ENCODE measurements around the gene KHDRBS2.

KHDRBS2 gene

DNA sequence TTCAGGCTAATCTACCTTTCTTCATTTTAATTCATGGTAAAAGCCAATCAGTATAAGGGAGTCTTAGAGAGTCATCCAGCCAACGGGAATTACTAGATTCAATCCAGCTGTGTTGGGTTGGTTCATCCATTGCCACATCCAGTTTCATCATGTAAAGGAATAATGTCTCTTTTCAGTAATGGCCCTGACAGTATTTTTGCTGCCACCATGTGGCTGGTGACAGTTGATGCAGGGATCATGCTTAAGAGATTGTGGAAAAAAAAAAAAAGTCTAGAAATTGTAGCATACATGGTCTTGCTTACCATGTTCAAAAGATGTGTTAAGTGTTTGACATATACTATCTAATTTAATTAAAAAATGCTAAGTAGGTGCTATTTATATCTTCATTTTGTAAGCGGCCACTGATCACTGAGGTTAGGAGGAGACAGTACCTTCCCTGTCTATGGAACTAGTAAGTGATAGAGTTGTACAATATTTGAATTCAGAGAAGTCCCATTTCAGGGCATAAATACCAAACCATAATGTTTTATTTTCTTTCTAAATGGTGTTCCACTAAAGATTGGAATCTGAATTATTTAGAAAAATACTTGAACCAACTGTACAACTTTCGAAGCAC, 135.9 kb downstream of the KHDRBS2 start:
- TF ChIP-seq, protein P1, sequence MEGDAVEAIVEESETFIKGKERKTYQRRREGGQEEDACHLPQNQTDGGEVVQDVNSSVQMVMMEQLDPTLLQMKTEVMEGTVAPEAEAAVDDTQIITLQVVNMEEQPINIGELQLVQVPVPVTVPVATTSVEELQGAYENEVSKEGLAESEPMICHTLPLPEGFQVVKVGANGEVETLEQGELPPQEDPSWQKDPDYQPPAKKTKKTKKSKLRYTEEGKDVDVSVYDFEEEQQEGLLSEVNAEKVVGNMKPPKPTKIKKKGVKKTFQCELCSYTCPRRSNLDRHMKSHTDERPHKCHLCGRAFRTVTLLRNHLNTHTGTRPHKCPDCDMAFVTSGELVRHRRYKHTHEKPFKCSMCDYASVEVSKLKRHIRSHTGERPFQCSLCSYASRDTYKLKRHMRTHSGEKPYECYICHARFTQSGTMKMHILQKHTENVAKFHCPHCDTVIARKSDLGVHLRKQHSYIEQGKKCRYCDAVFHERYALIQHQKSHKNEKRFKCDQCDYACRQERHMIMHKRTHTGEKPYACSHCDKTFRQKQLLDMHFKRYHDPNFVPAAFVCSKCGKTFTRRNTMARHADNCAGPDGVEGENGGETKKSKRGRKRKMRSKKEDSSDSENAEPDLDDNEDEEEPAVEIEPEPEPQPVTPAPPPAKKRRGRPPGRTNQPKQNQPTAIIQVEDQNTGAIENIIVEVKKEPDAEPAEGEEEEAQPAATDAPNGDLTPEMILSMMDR (IDR thresholded peaks at IDR 0.05; ENCODE audit: insufficient read depth, low read depth, low read length, missing control alignments): peak; percentile 65
- H3K4me3 ChIP-seq (ENCODE audit: low read depth, low read length): no peak overlapping the region
- DNase-seq (ENCODE audit: low read depth): peak; percentile 43

DNA sequence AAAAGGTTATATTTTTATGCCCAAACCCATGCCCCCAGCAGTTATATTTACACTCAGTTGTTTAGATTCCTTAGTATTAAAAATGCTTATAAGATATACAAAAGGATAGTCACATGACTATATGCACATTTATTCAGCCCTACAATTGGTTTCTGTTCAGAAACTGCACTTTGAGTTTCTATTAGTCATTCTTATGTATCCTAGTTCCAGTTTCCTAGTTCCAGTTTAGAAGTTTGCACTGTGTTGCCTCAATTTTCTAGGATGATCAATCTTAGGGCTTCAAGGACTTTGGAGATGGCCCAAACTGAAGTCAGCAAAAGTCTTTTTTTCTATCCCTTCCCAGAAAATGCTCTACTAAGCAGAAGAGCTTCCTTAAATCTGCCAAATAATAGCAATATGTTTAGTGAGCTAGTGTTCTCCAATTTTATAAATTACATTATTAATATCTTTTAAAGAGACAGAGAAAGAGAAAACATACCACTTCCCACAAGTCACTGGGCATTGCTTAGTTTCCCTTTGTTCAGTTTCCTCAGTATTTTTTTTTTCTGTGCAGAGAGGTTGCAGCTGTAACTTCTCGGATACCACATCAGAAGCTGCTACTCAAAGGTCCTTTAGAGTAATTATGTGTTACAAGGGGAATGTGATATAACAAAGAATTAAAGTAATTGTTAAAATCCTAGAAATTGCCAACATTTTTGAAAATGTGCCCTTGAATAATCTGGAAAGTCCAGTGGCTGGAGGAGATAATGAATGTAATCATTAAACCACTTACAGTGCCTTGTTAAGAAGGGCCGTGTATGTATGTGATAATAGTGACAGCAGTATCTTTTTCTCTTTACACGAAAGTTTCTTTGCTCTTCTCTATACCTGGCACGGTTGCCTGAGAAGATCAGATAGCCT, 138.8 kb downstream of the KHDRBS2 start:
- no peak for DNase-seq (ENCODE audit: low read depth)
- TF ChIP-seq, protein P1 (IDR thresholded peaks at IDR 0.05; ENCODE audit: insufficient read depth, low read depth, low read length, missing control alignments): no peak
- H3K4me3 ChIP-seq (ENCODE audit: low read depth, low read length): no peak overlapping the region

DNA sequence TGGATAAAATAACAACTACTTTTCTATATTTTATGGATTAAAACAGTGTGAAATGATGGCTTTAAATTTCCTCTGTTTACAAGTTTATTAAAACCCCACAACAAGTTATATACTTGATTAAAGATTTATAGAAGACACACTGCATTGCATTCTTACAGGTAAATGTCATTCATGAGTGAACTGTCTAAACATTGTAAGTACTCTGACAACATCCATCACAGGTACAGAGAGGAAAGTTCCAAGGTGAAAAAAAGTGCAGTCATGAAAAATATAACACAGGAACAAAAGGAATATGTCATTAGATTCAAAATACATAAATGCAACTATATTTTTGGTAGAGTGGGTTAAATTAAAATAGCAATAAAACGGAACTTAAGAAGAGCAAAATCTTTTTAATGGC, 156.9 kb downstream of the KHDRBS2 start:
- TF ChIP-seq, protein P1 (IDR thresholded peaks at IDR 0.05; ENCODE audit: insufficient read depth, low read depth, low read length, missing control alignments): no peak
- no peak overlapping the region for H3K4me3 ChIP-seq (ENCODE audit: low read depth, low read length)
- no peak for DNase-seq (ENCODE audit: low read depth)

DNA sequence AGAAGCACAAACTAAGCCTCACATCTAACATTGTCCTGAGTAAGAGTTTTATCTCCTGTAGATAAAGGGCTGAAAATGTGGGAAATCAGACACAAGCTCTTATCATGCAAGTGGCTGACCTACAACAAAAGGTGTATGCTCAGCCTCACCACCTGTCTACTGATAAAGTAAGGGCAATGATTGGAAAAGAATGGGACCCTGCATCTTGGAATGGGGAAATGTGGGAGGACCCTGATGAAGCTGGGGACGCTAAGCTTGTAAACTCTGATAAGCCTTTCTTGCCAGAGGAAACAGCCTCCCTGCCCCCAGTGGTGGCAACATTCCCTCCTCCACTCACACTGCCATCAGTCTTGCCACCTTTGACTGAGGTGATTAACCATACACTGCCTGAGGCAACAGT, 166.6 kb downstream of the KHDRBS2 start:
- TF ChIP-seq, protein P1 (IDR thresholded peaks at IDR 0.05; ENCODE audit: insufficient read depth, low read depth, low read length, missing control alignments): no peak
- H3K4me3 ChIP-seq (ENCODE audit: low read depth, low read length): no peak overlapping the region
- no peak for DNase-seq (ENCODE audit: low read depth)

DNA sequence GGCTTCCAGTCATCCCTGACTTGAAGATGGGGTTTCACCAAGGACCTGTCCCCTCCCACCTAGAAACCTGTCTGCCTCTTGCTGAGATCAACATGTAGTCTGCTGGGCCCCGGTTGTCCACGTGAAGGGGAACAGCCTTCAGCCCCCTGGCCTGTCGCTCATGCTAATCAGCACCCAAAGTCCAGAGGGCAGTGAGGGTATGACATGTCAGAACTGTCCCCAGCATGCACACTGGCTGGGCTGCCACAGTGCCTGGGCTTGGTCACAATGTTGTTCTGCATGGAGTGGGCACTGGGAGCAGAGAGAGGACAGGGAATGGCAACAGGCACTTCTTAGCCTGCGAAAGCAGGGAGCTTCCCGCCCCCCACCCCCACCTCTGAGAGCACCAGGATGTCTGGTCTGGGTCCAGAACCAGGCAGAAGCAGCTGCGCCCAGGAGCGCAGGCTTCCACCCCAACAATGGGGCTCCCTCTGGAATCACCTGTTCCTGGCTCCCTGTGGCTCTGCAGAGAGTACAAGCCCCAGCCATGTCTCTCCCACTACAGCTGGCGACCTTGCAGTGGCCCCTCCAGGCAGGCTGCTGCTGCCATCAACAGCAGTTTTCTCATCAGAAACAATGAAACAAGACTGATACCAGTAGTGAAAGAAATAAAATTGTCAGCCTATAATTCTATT, 182.7 kb downstream of the KHDRBS2 start:
- TF ChIP-seq, protein P1 (IDR thresholded peaks at IDR 0.05; ENCODE audit: insufficient read depth, low read depth, low read length, missing control alignments): no peak
- DNase-seq (ENCODE audit: low read depth): no peak
- no peak overlapping the region for H3K4me3 ChIP-seq (ENCODE audit: low read depth, low read length)

DNA sequence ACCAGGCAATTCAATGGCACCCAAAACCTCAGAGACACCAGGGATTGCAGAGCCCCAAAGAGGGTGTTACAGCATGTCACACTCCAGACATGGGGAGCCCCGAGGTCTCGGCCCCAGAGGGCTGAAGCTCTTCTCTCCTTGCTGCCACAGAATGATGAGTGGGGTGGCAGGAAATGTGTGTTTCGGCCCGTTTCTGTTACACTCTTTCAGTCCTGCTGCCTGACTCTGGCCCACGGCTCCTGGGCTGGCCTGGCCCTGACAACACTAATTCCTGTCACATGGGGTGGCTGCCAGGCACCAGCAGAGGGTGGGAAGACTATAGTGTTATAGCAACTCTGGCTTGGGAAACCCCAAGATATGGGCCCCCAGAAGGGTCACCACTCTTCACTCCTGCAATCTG, 183.6 kb downstream of the KHDRBS2 start:
- no peak for DNase-seq (ENCODE audit: low read depth)
- H3K4me3 ChIP-seq (ENCODE audit: low read depth, low read length): no peak overlapping the region
- TF ChIP-seq, protein P1 (IDR thresholded peaks at IDR 0.05; ENCODE audit: insufficient read depth, low read depth, low read length, missing control alignments): no peak
